H1 (cell line): ENCODE results near the gene KLC4. TPM values are rescaled to one million over a fixed set of nuclear protein-coding genes. Genes with fewer than 3 reads are reported as not detected.

Experiments used
- BACH1 ChIP-seq: IDR thresholded peaks from 2 replicates; pipeline ENCODE4 v1.6.1; 2012; ENCODE audit warnings: low read length, improper control_type of control experiment
- EGR1 ChIP-seq: IDR thresholded peaks from 2 replicates; pipeline ENCODE4 v1.6.1; 2011; ENCODE audit warnings: low read depth, low read length, borderline replicate concordance
- GTF2F1 ChIP-seq: IDR thresholded peaks from 2 replicates; pipeline ENCODE4 v1.6.1; 2012; ENCODE audit warnings: low read depth, low read length, improper control_type of control experiment, borderline replicate concordance
- HDAC2 ChIP-seq, 2 experiments: fragments of 300-600 bp in 1 of 2; sonication (generic) in 1 of 2; IDR thresholded peaks; 2 replicates each; pipeline ENCODE4 v1.6.1; 2011 to 2012; ENCODE audit warnings: low read depth in 2 of 2, low read length in 2 of 2, mild to moderate bottlenecking in 2 of 2, moderate library complexity in 2 of 2, borderline replicate concordance in 1 of 2, inconsistent platforms in 1 of 2
- MAFK ChIP-seq: IDR thresholded peaks from 2 replicates; pipeline ENCODE4 v1.6.1; 2012; ENCODE audit warnings: low read depth, mild to moderate bottlenecking, improper control_type of control experiment, low read length
- RAD21 ChIP-seq, 2 experiments: IDR thresholded peaks in 1 of 2; conservative IDR thresholded peaks in 1 of 2; 2 replicates each; pipeline ENCODE4 v1.6.1; 2011; ENCODE audit warnings: low read depth in 2 of 2, low read length in 2 of 2, improper control_type of control experiment in 1 of 2, inconsistent platforms in 1 of 2, mild to moderate bottlenecking in 1 of 2, moderate library complexity in 1 of 2
- SAP30 ChIP-seq: fragments of 300-600 bp; sonication (generic); IDR thresholded peaks from 2 replicates; pipeline ENCODE4 v1.7.1; 2012; ENCODE audit warnings: low read length, moderate library complexity, mild to moderate bottlenecking, inconsistent platforms; ENCODE audit not compliant: insufficient read depth, insufficient replicate concordance
- SP4 ChIP-seq: IDR thresholded peaks from 2 replicates; pipeline ENCODE4 v1.6.1; 2012; ENCODE audit warnings: low read length, inconsistent platforms
- polyA plus RNA-seq, 7 experiments: library from polyadenylated mRNA; depleted of rRNA in 3 of 7; stranded (reverse) in 5 of 7; unstranded in 2 of 7; fragments of >200 nt in 5 of 7; fragments of 200-250 nt in 2 of 7; gene quantifications; 1 replicate in 5 of 7; 2 replicates in 1 of 7; 4 replicates in 1 of 7; pipeline versions ENCODE4 v1.2.1 to v1.2.3, GENCODE V29; 2011 to 2013; ENCODE audit warnings: missing spikeins in 2 of 7, mixed read lengths in 2 of 7
- total RNA-seq: library from RNA; stranded (reverse); fragmentation: NEBNext Ultra II Directional; extraction: Animal tissue kit (Norgen Biotek cat#: 25700); gene quantifications from 2 replicates; pipeline ENCODE4 v1.2.1, GENCODE V29; 2021
- TF ChIP-seq, protein P1 (sequence below): fragments of 300-600 bp; sonication (generic); IDR thresholded peaks from 2 replicates; pipeline ENCODE4 v1.7.1; 2012; ENCODE audit warnings: low read length, moderate library complexity, mild to moderate bottlenecking, inconsistent platforms; ENCODE audit not compliant: insufficient replicate concordance

KLC4 gene
- total and polyA plus RNA-seq, 2 of the 8 experiments (the other 6 are each of a cell fraction or from before 2014, with no cell fraction given) = 15.7 to 28.5 TPM

DNA sequence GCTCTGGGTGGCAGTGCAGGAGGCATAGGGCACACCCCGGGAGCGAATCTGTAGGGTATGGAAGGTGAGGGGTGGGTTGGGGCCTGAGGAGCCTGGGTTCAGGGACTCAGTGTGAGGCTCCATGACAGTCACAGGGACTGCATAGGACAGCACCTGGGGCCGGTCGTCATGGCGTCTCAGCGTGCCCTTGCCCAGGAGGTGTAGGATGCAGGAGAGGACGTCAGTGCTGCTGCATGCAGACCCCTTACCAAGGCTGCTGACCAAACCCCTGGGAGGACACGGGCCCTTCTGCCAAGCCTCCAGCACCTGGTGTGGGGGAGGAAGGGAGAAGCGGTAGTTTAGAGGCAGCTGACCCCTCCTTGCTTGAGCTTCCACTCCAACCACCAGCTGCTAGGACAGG lies 21.7 kb upstream of the KLC4 start (continued):
- TF ChIP-seq, protein P1, sequence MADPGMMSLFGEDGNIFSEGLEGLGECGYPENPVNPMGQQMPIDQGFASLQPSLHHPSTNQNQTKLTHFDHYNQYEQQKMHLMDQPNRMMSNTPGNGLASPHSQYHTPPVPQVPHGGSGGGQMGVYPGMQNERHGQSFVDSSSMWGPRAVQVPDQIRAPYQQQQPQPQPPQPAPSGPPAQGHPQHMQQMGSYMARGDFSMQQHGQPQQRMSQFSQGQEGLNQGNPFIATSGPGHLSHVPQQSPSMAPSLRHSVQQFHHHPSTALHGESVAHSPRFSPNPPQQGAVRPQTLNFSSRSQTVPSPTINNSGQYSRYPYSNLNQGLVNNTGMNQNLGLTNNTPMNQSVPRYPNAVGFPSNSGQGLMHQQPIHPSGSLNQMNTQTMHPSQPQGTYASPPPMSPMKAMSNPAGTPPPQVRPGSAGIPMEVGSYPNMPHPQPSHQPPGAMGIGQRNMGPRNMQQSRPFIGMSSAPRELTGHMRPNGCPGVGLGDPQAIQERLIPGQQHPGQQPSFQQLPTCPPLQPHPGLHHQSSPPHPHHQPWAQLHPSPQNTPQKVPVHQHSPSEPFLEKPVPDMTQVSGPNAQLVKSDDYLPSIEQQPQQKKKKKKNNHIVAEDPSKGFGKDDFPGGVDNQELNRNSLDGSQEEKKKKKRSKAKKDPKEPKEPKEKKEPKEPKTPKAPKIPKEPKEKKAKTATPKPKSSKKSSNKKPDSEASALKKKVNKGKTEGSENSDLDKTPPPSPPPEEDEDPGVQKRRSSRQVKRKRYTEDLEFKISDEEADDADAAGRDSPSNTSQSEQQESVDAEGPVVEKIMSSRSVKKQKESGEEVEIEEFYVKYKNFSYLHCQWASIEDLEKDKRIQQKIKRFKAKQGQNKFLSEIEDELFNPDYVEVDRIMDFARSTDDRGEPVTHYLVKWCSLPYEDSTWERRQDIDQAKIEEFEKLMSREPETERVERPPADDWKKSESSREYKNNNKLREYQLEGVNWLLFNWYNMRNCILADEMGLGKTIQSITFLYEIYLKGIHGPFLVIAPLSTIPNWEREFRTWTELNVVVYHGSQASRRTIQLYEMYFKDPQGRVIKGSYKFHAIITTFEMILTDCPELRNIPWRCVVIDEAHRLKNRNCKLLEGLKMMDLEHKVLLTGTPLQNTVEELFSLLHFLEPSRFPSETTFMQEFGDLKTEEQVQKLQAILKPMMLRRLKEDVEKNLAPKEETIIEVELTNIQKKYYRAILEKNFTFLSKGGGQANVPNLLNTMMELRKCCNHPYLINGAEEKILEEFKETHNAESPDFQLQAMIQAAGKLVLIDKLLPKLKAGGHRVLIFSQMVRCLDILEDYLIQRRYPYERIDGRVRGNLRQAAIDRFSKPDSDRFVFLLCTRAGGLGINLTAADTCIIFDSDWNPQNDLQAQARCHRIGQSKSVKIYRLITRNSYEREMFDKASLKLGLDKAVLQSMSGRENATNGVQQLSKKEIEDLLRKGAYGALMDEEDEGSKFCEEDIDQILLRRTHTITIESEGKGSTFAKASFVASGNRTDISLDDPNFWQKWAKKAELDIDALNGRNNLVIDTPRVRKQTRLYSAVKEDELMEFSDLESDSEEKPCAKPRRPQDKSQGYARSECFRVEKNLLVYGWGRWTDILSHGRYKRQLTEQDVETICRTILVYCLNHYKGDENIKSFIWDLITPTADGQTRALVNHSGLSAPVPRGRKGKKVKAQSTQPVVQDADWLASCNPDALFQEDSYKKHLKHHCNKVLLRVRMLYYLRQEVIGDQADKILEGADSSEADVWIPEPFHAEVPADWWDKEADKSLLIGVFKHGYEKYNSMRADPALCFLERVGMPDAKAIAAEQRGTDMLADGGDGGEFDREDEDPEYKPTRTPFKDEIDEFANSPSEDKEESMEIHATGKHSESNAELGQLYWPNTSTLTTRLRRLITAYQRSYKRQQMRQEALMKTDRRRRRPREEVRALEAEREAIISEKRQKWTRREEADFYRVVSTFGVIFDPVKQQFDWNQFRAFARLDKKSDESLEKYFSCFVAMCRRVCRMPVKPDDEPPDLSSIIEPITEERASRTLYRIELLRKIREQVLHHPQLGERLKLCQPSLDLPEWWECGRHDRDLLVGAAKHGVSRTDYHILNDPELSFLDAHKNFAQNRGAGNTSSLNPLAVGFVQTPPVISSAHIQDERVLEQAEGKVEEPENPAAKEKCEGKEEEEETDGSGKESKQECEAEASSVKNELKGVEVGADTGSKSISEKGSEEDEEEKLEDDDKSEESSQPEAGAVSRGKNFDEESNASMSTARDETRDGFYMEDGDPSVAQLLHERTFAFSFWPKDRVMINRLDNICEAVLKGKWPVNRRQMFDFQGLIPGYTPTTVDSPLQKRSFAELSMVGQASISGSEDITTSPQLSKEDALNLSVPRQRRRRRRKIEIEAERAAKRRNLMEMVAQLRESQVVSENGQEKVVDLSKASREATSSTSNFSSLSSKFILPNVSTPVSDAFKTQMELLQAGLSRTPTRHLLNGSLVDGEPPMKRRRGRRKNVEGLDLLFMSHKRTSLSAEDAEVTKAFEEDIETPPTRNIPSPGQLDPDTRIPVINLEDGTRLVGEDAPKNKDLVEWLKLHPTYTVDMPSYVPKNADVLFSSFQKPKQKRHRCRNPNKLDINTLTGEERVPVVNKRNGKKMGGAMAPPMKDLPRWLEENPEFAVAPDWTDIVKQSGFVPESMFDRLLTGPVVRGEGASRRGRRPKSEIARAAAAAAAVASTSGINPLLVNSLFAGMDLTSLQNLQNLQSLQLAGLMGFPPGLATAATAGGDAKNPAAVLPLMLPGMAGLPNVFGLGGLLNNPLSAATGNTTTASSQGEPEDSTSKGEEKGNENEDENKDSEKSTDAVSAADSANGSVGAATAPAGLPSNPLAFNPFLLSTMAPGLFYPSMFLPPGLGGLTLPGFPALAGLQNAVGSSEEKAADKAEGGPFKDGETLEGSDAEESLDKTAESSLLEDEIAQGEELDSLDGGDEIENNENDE = no peak
- TF ChIP-seq RAD21 (IDR thresholded peaks at IDR 0.05 in 1 of 2, conservative IDR thresholded peaks at IDR 0.05 in 1 of 2; ENCODE audit: low read depth in 2 of 2, low read length in 2 of 2) (no peak), HDAC2 (IDR thresholded peaks at IDR 0.05; ENCODE audit: borderline replicate concordance in 1 of 2, low read depth in 2 of 2, low read length in 2 of 2) (no peak), BACH1 (no peak), SAP30 (no peak), SP4 (no peak), EGR1 (no peak), GTF2F1 (no peak), MAFK (no peak)
